Measurements from ENCODE around the gene SCAF1.

- TF ChIP-seq CTCF (IDR thresholded peaks at IDR 0.05), result peak; percentile 77
- TF ChIP-seq ZFX (IDR thresholded peaks at IDR 0.05; ENCODE audit: borderline replicate concordance), result no peak
These were observed 42.4 kb downstream of the SCAF1 start for GRCh38 chr19:49684251-49684982.
